ENCODE results near the gene RCN1. TPM values are rescaled to one million over a fixed set of nuclear protein-coding genes. Genes with fewer than 3 reads are reported as not detected.

Gene RCN1
- total RNA-seq, 1 donor from 2014 or later: 246 TPM

DNA sequence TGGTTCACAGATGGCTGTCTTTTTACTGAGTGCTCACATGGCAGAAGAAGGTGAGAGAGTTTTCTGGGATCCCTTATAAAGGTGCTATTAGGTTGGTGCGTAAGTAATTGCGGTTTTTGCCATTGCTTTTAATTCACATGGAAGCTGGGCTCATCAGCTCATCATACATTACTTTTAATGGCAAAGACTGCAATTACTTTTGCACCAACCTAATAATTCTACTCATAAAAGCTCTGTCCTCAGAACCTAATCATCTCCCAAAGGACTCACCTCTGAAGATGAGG is 23.0 kb downstream of the RCN1 start:
- Histone ChIP-seq H3K4me3 (no peak overlapping the region), H3F3A (ENCODE audit: low read depth) (peaks cover 7% of the 10 kb centered on the region), H2AFZ (replicated peaks) (no peak overlapping the region), H3K4me1 (peaks cover 6% of the 10 kb centered on the region), H3K36me3 (no peaks in the 10 kb centered on the region), H3K9me3 (ENCODE audit: low read depth) (no peaks in the 10 kb centered on the region), H3K27me3 (no peaks in the 10 kb centered on the region), H4K20me1 (ENCODE audit: low read depth) (no peaks in the 10 kb centered on the region), H3K4me2 (no peak overlapping the region), H3K9ac (no peak overlapping the region), H3K79me2 (ENCODE audit: low read depth) (no peaks in the 10 kb centered on the region), H3K27ac (no peak overlapping the region)
- DNase-seq (ENCODE audit: low spot score): no peak
- H3K27me3 Mint-ChIP-seq (ENCODE audit: insufficient read depth, low read depth): peaks cover 4% of the 10 kb centered on the region
- H3K9me3 Mint-ChIP-seq: no peaks in the 10 kb centered on the region
- H3K36me3 Mint-ChIP-seq: no peaks in the 10 kb centered on the region
- H3K27ac Mint-ChIP-seq: no peak overlapping the region
- H3K4me3 Mint-ChIP-seq: no peak overlapping the region
- TF ChIP-seq, protein P1, sequence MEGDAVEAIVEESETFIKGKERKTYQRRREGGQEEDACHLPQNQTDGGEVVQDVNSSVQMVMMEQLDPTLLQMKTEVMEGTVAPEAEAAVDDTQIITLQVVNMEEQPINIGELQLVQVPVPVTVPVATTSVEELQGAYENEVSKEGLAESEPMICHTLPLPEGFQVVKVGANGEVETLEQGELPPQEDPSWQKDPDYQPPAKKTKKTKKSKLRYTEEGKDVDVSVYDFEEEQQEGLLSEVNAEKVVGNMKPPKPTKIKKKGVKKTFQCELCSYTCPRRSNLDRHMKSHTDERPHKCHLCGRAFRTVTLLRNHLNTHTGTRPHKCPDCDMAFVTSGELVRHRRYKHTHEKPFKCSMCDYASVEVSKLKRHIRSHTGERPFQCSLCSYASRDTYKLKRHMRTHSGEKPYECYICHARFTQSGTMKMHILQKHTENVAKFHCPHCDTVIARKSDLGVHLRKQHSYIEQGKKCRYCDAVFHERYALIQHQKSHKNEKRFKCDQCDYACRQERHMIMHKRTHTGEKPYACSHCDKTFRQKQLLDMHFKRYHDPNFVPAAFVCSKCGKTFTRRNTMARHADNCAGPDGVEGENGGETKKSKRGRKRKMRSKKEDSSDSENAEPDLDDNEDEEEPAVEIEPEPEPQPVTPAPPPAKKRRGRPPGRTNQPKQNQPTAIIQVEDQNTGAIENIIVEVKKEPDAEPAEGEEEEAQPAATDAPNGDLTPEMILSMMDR (IDR thresholded peaks at IDR 0.05): no peak
- TF ChIP-seq EZH2 (IDR thresholded peaks at IDR 0.05): no peak
- TF ChIP-seq EZH2phosphoT487 (IDR thresholded peaks at IDR 0.05): no peak
- H3K4me1 Mint-ChIP-seq: peaks cover 14% of the 10 kb centered on the region

DNA sequence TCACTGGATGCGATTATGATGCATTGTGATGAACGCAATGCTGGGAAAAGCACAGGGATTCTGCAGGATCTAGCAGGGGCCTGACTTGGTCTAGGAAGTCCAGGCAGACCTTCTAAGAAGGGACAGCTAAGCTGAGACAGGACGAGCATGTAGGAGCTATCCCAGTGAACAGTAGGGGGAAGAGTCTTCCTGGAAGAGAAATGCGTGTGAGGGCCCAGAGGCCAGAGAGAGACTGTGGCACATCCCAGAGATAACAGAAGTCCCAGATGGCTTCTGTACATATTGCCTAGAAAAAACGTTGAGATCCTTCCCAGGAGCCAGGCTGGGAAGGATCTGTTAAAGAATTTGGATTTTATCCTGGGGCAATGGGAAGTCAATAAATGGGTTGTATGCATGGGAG is 24.6 kb downstream of the RCN1 start:
- no peak for DNase-seq (ENCODE audit: low spot score)
- Histone ChIP-seq H3K79me2 (ENCODE audit: low read depth) (no peaks in the 10 kb centered on the region), H4K20me1 (ENCODE audit: low read depth) (no peaks in the 10 kb centered on the region), H3K9ac (no peak overlapping the region), H3K9me3 (ENCODE audit: low read depth) (no peaks in the 10 kb centered on the region), H3K4me1 (no peaks in the 10 kb centered on the region), H3K27ac (no peak overlapping the region), H3K36me3 (no peaks in the 10 kb centered on the region), H3F3A (ENCODE audit: low read depth) (no peaks in the 10 kb centered on the region), H3K27me3 (no peaks in the 10 kb centered on the region), H2AFZ (replicated peaks) (no peak overlapping the region), H3K4me2 (no peak overlapping the region), H3K4me3 (no peak overlapping the region)
- Mint-ChIP-seq H3K27ac (no peak overlapping the region), H3K36me3 (no peaks in the 10 kb centered on the region), H3K9me3 (no peaks in the 10 kb centered on the region), H3K4me3 (no peak overlapping the region), H3K27me3 (ENCODE audit: insufficient read depth, low read depth) (peaks cover 4% of the 10 kb centered on the region), H3K4me1 (peaks cover 14% of the 10 kb centered on the region)
- TF ChIP-seq, protein P1 (IDR thresholded peaks at IDR 0.05): no peak
- TF ChIP-seq EZH2phosphoT487 (IDR thresholded peaks at IDR 0.05) (no peak), EZH2 (IDR thresholded peaks at IDR 0.05) (no peak)

DNA sequence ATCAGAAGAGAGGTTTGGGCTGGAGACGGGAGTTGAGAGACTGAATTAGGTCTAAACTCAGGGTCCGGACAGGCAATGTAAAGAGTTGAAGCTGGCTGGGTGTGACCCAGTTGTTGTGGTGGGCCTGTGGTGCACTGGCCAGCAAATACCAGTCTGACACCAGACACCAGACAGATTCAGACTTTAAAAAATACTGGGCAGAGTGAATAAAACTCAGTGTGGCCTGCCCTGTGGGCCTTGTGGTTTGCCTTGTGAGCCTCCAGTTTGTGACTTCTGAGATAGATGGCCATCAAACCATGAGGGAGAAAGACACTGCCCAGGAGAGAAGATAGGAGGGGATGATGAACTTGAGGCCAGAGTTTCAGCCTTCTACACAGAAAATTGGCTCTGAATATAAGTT is 25.8 kb downstream of the RCN1 start:
- Histone ChIP-seq H3K79me2 (ENCODE audit: low read depth) (no peaks in the 10 kb centered on the region), H3K36me3 (no peaks in the 10 kb centered on the region), H3K27ac (no peak overlapping the region), H3K9me3 (ENCODE audit: low read depth) (no peaks in the 10 kb centered on the region), H3F3A (ENCODE audit: low read depth) (no peaks in the 10 kb centered on the region), H3K4me2 (no peak overlapping the region), H3K27me3 (no peaks in the 10 kb centered on the region), H4K20me1 (ENCODE audit: low read depth) (no peaks in the 10 kb centered on the region), H3K4me1 (no peaks in the 10 kb centered on the region), H3K4me3 (no peak overlapping the region), H3K9ac (no peak overlapping the region), H2AFZ (replicated peaks) (no peak overlapping the region)
- no peak for DNase-seq (ENCODE audit: low spot score)
- TF ChIP-seq EZH2 (IDR thresholded peaks at IDR 0.05): no peak
- TF ChIP-seq EZH2phosphoT487 (IDR thresholded peaks at IDR 0.05): no peak
- TF ChIP-seq, protein P1 (IDR thresholded peaks at IDR 0.05): no peak
- H3K4me1 Mint-ChIP-seq: peaks cover 12% of the 10 kb centered on the region
- H3K36me3 Mint-ChIP-seq: no peaks in the 10 kb centered on the region
- H3K9me3 Mint-ChIP-seq: no peaks in the 10 kb centered on the region
- no peak overlapping the region for H3K27ac Mint-ChIP-seq
- no peak overlapping the region for H3K4me3 Mint-ChIP-seq
- H3K27me3 Mint-ChIP-seq (ENCODE audit: insufficient read depth, low read depth): peaks cover 2% of the 10 kb centered on the region

Measured in neural progenitor cell (in vitro differentiated cells).